Measurements from ENCODE around the gene PAEP.

DNA sequence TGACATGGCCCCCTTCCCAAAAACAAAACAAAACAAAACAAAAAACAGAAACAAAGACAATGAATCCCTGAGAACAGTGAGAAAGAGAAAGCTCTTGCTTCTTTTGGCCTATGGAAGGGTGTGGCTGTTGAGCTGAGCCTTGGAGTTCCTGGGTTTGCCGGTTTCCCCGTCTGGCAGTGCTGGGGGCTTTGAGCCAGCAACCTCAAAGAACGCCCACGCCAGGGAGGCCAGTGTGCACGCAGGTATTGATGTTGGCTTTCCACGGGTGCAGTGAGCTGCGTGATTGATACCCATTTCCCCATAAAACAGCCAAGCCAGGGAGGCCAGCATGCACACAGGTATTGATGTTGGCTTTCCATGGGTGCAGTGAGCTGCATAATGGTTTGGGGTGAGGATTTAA lies 48.7 kb upstream of the PAEP start:
- TF ChIP-seq, protein P1, sequence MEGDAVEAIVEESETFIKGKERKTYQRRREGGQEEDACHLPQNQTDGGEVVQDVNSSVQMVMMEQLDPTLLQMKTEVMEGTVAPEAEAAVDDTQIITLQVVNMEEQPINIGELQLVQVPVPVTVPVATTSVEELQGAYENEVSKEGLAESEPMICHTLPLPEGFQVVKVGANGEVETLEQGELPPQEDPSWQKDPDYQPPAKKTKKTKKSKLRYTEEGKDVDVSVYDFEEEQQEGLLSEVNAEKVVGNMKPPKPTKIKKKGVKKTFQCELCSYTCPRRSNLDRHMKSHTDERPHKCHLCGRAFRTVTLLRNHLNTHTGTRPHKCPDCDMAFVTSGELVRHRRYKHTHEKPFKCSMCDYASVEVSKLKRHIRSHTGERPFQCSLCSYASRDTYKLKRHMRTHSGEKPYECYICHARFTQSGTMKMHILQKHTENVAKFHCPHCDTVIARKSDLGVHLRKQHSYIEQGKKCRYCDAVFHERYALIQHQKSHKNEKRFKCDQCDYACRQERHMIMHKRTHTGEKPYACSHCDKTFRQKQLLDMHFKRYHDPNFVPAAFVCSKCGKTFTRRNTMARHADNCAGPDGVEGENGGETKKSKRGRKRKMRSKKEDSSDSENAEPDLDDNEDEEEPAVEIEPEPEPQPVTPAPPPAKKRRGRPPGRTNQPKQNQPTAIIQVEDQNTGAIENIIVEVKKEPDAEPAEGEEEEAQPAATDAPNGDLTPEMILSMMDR (IDR thresholded peaks at IDR 0.05), result no peak
- TF ChIP-seq POLR2A (IDR thresholded peaks at IDR 0.05), result no peak

Measured in right lobe of liver (tissue), 4 donors.